ENCODE data around the gene DTNBP1.

DNA sequence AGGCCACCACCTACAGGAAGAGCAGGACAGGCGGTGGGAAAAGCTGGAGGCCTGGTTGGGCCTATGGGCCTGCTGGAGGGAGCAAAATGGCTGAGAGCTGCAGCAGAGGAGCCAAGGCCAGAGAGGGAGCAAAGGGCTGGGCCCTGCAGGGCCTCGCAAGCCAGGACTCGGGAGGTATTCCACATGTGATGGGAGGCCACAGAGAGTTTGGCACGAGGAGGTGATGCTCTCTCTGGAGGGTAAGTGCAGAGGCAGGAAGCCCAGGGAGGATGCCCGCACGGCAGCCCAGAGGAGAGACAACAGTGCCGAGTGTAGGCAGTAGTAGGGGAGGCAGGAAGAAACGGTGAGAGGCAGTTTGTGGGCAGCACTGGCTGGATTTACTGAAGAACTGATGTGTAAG is 85.7 kb downstream of the DTNBP1 start:
- TF ChIP-seq CTCF (IDR thresholded peaks at IDR 0.05), result no peak
- no peak for TF ChIP-seq POLR2A (IDR thresholded peaks at IDR 0.05)
- TF ChIP-seq POLR2AphosphoS5 (IDR thresholded peaks at IDR 0.05), result no peak

All from prostate gland (tissue), 2 donors.